Measurements from ENCODE around the gene GTF2F2.

DNA sequence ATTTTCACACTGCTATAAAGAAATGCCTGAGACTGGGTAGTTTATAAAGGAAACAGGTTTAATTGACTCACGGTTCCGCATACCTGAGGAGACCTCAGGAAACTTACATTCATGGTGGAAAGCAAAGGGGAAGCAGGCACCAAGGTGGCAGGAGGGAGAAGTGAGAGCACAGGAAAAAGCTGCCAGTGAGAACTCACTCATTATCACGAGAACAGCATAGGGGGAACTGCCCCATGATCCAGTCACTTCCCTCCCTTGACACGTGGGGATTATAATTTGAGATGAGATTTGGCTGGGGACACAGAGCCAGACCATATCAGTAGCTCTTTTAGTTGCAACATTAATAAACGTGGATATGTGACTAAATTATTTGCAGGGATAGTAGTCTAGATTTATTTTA lies 84.8 kb downstream of the GTF2F2 start:
- TF ChIP-seq, protein P1, sequence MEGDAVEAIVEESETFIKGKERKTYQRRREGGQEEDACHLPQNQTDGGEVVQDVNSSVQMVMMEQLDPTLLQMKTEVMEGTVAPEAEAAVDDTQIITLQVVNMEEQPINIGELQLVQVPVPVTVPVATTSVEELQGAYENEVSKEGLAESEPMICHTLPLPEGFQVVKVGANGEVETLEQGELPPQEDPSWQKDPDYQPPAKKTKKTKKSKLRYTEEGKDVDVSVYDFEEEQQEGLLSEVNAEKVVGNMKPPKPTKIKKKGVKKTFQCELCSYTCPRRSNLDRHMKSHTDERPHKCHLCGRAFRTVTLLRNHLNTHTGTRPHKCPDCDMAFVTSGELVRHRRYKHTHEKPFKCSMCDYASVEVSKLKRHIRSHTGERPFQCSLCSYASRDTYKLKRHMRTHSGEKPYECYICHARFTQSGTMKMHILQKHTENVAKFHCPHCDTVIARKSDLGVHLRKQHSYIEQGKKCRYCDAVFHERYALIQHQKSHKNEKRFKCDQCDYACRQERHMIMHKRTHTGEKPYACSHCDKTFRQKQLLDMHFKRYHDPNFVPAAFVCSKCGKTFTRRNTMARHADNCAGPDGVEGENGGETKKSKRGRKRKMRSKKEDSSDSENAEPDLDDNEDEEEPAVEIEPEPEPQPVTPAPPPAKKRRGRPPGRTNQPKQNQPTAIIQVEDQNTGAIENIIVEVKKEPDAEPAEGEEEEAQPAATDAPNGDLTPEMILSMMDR (IDR thresholded peaks at IDR 0.05; ENCODE audit: insufficient read depth, low read length), result no peak
- TF ChIP-seq, protein P2, sequence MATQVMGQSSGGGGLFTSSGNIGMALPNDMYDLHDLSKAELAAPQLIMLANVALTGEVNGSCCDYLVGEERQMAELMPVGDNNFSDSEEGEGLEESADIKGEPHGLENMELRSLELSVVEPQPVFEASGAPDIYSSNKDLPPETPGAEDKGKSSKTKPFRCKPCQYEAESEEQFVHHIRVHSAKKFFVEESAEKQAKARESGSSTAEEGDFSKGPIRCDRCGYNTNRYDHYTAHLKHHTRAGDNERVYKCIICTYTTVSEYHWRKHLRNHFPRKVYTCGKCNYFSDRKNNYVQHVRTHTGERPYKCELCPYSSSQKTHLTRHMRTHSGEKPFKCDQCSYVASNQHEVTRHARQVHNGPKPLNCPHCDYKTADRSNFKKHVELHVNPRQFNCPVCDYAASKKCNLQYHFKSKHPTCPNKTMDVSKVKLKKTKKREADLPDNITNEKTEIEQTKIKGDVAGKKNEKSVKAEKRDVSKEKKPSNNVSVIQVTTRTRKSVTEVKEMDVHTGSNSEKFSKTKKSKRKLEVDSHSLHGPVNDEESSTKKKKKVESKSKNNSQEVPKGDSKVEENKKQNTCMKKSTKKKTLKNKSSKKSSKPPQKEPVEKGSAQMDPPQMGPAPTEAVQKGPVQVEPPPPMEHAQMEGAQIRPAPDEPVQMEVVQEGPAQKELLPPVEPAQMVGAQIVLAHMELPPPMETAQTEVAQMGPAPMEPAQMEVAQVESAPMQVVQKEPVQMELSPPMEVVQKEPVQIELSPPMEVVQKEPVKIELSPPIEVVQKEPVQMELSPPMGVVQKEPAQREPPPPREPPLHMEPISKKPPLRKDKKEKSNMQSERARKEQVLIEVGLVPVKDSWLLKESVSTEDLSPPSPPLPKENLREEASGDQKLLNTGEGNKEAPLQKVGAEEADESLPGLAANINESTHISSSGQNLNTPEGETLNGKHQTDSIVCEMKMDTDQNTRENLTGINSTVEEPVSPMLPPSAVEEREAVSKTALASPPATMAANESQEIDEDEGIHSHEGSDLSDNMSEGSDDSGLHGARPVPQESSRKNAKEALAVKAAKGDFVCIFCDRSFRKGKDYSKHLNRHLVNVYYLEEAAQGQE (IDR thresholded peaks at IDR 0.05; ENCODE audit: insufficient replicate concordance, low read depth), result no peak
- TF ChIP-seq POLR2AphosphoS5 (IDR thresholded peaks at IDR 0.05; ENCODE audit: low read depth), result no peak
